ENCODE results near the gene SRA1.
"Not testable (repeated sequence)": the region's sequence is repeated elsewhere in the genome, so short reads cannot be mapped to it uniquely, and the experiment has no call there.

The SRA1 gene

DNA sequence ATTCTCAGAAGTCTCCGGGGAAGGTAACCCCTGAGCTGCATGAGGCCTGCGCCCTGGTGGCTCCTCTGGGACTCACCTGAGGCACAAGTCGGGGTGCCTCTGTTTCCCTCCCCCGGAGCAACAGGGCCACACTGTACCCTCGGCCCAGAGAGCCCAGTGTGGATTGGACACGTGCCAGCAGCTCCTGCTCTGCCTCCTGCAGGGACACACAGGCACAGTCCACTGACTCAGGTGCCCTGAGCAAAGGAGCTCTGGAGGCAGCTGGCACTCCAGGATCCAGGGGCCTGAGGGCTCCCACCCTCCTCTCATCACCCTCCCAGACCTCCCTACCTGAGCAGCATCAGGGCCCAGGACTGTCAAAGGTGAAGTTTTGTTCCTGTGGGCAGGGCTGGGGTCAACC is 36.9 kb upstream of the SRA1 start:
- POLR2A ChIA-PET: no interaction called here
- H3K9me3 ChIP-seq (ENCODE audit: control insufficient read depth, insufficient read depth, low read depth, low read length): no peaks in the 10 kb centered on the region
- no peaks in the 10 kb centered on the region for H3K36me3 ChIP-seq (ENCODE audit: control insufficient read depth in 2 of 2, insufficient read depth in 1 of 2, low read length in 2 of 2)
- peaks cover 8% of the 10 kb centered on the region; the same call in 1 of the 2 replicates for H3K4me1 ChIP-seq (ENCODE audit: control insufficient read depth, insufficient read depth, low read length)
- H3K4me3 ChIP-seq (ENCODE audit: low read depth, low read length): no peak overlapping the region
- TF ChIP-seq ZNF626 (tag by site-specific recombination; IDR thresholded peaks at IDR 0.05) (no peak), YY1 (tag by site-specific recombination; IDR thresholded peaks at IDR 0.05) (no peak), OSR2 (tag by site-specific recombination; IDR thresholded peaks at IDR 0.05) (no peak), ZNF704 (tag by site-specific recombination; IDR thresholded peaks at IDR 0.05) (no peak), ZNF513 (tag by site-specific recombination; IDR thresholded peaks at IDR 0.05) (no peak), SETDB1 (IDR thresholded peaks at IDR 0.05; ENCODE audit: insufficient read length, low read length) (no peak), ZNF121 (tag by site-specific recombination; IDR thresholded peaks at IDR 0.05) (no peak), ZNF692 (tag by site-specific recombination; IDR thresholded peaks at IDR 0.05) (no peak)
- TF ChIP-seq, protein P1, sequence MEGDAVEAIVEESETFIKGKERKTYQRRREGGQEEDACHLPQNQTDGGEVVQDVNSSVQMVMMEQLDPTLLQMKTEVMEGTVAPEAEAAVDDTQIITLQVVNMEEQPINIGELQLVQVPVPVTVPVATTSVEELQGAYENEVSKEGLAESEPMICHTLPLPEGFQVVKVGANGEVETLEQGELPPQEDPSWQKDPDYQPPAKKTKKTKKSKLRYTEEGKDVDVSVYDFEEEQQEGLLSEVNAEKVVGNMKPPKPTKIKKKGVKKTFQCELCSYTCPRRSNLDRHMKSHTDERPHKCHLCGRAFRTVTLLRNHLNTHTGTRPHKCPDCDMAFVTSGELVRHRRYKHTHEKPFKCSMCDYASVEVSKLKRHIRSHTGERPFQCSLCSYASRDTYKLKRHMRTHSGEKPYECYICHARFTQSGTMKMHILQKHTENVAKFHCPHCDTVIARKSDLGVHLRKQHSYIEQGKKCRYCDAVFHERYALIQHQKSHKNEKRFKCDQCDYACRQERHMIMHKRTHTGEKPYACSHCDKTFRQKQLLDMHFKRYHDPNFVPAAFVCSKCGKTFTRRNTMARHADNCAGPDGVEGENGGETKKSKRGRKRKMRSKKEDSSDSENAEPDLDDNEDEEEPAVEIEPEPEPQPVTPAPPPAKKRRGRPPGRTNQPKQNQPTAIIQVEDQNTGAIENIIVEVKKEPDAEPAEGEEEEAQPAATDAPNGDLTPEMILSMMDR (tag by site-specific recombination; IDR thresholded peaks at IDR 0.05): no peak
- CTCF ChIA-PET: interaction anchor here (1.3 kb wide), 1 partner anchor 40 kb away, joined by 3 read pairs; no protein-coding TSS in a partner anchor
- H3K27ac ChIP-seq (ENCODE audit: extremely low read depth, low read depth, low read length): no peak overlapping the region

- POLR2A ChIA-PET; H3K9me3 ChIP-seq (ENCODE audit: control insufficient read depth, insufficient read depth, low read depth, low read length); H3K36me3 ChIP-seq (ENCODE audit: control insufficient read depth in 2 of 2, insufficient read depth in 1 of 2, low read length in 2 of 2); H3K4me1 ChIP-seq (ENCODE audit: control insufficient read depth, insufficient read depth, low read length); H3K4me3 ChIP-seq (ENCODE audit: low read depth, low read length); CTCF ChIA-PET; H3K27ac ChIP-seq (ENCODE audit: extremely low read depth, low read depth, low read length): not testable (repeated sequence)
- 0 out of 2 replicates have a peak, but pooled peaks have one; percentile 13 for TF ChIP-seq ZBTB8A (tag by site-specific recombination; IDR thresholded peaks at IDR 0.05)
Measured at GRCh38 chr5:140593070-140593469, 35.8 kb upstream of the SRA1 start.

DNA sequence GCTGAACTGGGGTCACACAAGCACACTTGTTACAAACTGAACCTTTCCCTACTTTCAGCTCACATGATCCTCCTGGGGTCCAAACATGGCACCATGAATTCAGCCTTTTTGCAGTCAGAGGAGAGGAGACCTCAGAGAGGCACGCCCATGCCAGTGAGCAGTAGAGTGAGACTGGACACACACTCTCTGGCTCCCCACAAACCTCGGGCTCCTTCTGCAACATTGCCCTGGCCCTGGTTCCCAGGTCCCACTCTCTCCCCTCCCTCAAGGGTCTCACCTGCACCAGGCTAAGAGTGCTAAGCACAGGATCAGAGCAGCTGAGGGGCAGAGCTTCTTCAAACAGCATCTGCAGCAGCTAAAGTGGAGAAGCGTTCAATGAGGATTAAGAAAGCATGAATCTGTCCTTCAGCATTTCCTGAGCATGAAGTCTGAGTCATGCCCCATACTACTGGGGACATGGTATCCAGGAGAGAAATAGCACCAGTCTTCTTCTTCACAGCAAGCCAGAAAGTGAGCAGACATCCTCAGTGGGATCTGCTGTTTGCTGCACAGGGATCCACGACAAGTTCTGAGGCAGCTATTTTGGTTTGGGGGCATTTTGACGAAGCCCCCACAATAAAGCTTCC is 34.6 kb upstream of the SRA1 start:
- peaks cover 8% of the 10 kb centered on the region; the same call in 1 of the 2 replicates for H3K4me1 ChIP-seq (ENCODE audit: control insufficient read depth, insufficient read depth, low read length)
- no peaks in the 10 kb centered on the region for H3K36me3 ChIP-seq (ENCODE audit: control insufficient read depth in 2 of 2, insufficient read depth in 1 of 2, low read length in 2 of 2)
- no peak overlapping the region for H3K4me3 ChIP-seq (ENCODE audit: low read depth, low read length)
- ChIA-PET CTCF (no interaction called here), POLR2A (no interaction called here)
- no peak overlapping the region for H3K27ac ChIP-seq (ENCODE audit: extremely low read depth, low read depth, low read length)
- no peak for TF ChIP-seq ZNF701 (tag by site-specific recombination; IDR thresholded peaks at IDR 0.05)
- H3K9me3 ChIP-seq (ENCODE audit: control insufficient read depth, insufficient read depth, low read depth, low read length): no peaks in the 10 kb centered on the region

DNA sequence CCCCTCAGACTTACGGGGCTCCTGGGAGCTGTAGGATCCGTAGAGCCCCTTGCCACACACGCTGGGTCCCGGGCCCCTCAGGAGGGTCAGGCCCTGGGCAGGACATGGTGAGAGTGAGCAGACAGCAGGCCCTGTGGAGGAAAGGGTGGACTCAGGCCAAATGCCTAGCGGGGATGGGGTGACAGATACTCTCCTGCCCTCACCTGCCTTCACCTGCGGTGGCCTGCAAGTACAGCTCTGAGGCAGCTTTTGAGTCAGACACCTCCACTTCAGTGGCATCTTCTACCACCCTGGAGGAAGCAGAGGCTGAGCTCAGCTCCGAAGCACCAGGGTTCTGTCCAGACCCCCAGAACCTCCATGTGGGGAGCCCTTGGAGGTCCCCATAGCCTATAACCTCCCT is 33.6 kb upstream of the SRA1 start:
- Histone ChIP-seq H3K4me1 (ENCODE audit: control insufficient read depth, insufficient read depth, low read length) (peaks cover 7% of the 10 kb centered on the region; the same call in 1 of the 2 replicates), H3K4me3 (ENCODE audit: low read depth, low read length) (no peak overlapping the region), H3K9me3 (ENCODE audit: control insufficient read depth, insufficient read depth, low read depth, low read length) (no peaks in the 10 kb centered on the region), H3K27ac (ENCODE audit: extremely low read depth, low read depth, low read length) (no peak overlapping the region), H3K36me3 (ENCODE audit: control insufficient read depth in 2 of 2, insufficient read depth in 1 of 2, low read length in 2 of 2) (no peaks in the 10 kb centered on the region)
- TF ChIP-seq ZNF174 (tag by site-specific recombination; IDR thresholded peaks at IDR 0.05) (no peak), ZBTB48 (tag by site-specific recombination; IDR thresholded peaks at IDR 0.05) (no peak), ZNF776 (tag by site-specific recombination; IDR thresholded peaks at IDR 0.05; ENCODE audit: borderline replicate concordance) (no peak), RBAK (tag by site-specific recombination; IDR thresholded peaks at IDR 0.05) (no peak)
- TF ChIP-seq, protein P2, sequence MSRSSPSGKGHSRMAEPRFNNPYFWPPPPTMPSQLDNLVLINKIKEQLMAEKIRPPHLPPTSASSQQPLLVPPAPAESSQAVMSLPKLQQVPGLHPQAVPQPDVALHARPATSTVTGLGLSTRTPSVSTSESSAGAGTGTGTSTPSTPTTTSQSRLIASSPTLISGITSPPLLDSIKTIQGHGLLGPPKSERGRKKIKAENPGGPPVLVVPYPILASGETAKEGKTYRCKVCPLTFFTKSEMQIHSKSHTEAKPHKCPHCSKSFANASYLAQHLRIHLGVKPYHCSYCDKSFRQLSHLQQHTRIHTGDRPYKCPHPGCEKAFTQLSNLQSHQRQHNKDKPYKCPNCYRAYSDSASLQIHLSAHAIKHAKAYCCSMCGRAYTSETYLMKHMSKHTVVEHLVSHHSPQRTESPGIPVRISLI (tag by site-specific recombination; IDR thresholded peaks at IDR 0.05): no peak
- ChIA-PET CTCF (interaction anchor here (0.6 to 0.9 kb wide), 2 partner anchors 218 to 543 kb away, joined by 4 to 5 read pairs; no protein-coding TSS in a partner anchor), POLR2A (no interaction called here)
